Subcutaneous abdominal adipose tissue (tissue), 5 donors: Measurements from ENCODE around the gene MYCN.

ENCODE experiments used
- H3K27ac ChIP-seq: one replicate; pipeline ENCODE4 v1.7.0; 2013; ENCODE audit warnings: low read depth, mild to moderate bottlenecking, inconsistent platforms, low read length, moderate library complexity
- H3K27me3 ChIP-seq, 5 donors: one replicate each; pipeline ENCODE4 v1.7.0; 2013; ENCODE audit warnings: low read length in 5 of 5, inconsistent platforms in 1 of 5; ENCODE audit not compliant: control insufficient read depth in 5 of 5, insufficient read depth in 4 of 5
- H3K36me3 ChIP-seq, 5 donors: one replicate each; pipeline ENCODE4 v1.7.0; 2013; ENCODE audit warnings: low read length in 5 of 5; ENCODE audit not compliant: control insufficient read depth in 5 of 5, insufficient read depth in 5 of 5
- H3K4me1 ChIP-seq, 5 donors: one replicate each; pipeline ENCODE4 v1.7.0; 2013; ENCODE audit warnings: low read length in 5 of 5, mild to moderate bottlenecking in 3 of 5, moderate library complexity in 1 of 5; ENCODE audit not compliant: control insufficient read depth in 5 of 5, insufficient read depth in 5 of 5
- H3K4me3 ChIP-seq, 5 donors: one replicate each; pipeline ENCODE4 v1.7.0; 2013; ENCODE audit warnings: low read length in 5 of 5, low read depth in 1 of 5
- H3K9ac ChIP-seq, 5 donors: one replicate each; pipeline ENCODE4 v1.7.0; 2013; ENCODE audit warnings: low read length in 5 of 5, mild to moderate bottlenecking in 4 of 5, moderate library complexity in 3 of 5
- H3K9me3 ChIP-seq, 5 donors: one replicate each; pipeline ENCODE4 v1.7.0; 2013; ENCODE audit warnings: low read length in 5 of 5; ENCODE audit not compliant: control insufficient read depth in 5 of 5
- donor health status: healthy.
- donor health status: healthy.
- donor health status: healthy.
- donor health status: healthy.
- donor health status: healthy.

MYCN gene

GRCh38 chr2:15937105-15937881 lies 3.1 kb upstream of the MYCN start:
- no peak overlapping the region for H3K9ac ChIP-seq
- no peaks in the 10 kb centered on the region for H3K36me3 ChIP-seq
- H3K27ac ChIP-seq, result no peak overlapping the region
- H3K4me3 ChIP-seq, result no peak overlapping the region
- H3K9me3 ChIP-seq, result no peaks in the 10 kb centered on the region
- peaks cover 1 to 31% (median 30%) of the 10 kb centered on the region in 5 donors for H3K4me1 ChIP-seq
- H3K27me3 ChIP-seq, result peaks cover 13 to 30% (median 20%) of the 10 kb centered on the region in 5 donors

DNA sequence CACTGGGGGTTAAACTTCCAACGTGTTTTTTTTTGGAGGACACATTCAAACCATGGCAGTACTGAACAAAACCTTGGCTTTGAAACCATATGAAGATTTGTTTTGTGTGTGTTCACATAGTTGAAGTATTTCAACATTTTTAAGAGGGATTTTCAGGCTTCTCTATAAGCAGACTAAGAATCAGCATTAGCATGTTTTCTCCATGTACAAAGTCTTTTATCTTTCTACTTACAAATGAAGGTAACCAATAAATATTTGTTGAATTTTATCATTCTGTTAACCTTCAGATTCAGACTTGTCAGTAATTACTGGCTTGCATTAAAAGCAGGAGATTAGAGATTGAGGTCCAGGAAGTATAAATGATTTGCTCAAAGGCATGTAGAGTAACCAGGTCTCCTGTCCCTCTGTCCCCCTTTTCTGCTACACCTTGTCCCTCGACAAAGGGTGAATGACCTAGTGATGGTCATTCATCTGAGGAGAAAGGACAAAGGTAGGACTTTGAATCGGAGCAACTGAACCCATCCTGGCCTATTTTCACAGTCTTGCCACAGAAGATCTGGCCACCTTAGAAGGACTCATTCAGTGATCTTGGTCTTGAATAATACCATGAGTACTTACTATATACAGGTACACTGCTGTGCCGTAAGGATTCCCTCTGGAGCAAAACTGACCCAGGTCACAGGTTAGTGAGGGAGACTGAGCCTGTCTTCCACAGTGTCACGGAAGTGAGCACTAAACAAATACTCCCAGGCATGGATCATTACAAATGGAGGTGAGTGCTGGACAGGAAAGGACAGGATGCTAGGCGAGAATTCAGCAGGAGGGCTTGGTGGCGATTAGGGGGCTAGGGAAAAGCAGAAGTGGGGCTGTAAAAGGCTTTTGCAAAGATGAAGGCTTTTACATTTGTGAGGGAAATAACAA lies 2.2 kb upstream of the MYCN start:
- Histone ChIP-seq H3K9me3 (no peaks in the 10 kb centered on the region), H3K4me3 (no peak overlapping the region), H3K27me3 (peaks cover 16 to 35% (median 24%) of the 10 kb centered on the region in 5 donors), H3K4me1 (peaks cover 1 to 37% (median 35%) of the 10 kb centered on the region in 5 donors), H3K9ac (no peak overlapping the region), H3K27ac (no peak overlapping the region), H3K36me3 (no peaks in the 10 kb centered on the region)

DNA sequence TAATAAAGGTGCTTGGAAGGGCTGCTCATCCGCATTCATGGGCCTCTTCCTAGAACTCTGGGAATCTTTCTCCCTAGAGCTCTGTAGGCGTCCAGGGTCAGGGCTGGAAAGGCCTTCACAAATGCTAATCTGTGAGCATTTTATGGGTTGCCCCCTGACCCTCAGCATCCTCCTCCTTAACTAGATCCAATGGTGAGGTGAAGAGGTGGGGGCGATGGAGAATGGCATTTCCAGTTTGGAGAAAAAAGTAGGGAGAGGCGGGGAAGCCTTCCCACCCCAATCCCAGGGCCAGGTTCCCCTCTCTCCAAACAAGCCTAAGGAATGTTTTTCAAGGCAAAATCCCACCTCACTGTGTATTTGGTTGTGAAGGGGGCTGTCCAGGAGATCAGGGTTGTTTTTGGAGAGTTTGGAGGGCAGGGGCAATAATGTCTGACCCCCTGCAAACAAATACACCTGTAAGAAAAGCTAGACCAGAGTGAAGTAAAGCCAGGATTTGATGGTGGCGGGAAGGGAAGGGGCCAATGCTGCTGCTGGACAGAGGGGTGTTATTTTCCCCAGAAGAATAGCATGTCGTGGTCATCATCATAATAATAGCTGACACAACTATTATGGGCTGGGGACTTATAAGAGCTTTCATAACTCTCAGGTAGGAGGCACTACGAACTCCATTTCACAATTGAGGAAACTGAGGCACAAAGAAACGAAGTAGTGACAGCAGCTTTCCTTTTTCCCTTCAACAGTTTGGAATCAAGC lies 1.4 kb upstream of the MYCN start:
- Histone ChIP-seq H3K9ac (peak overlapping the region in 1 of 5 donors; percentile 20), H3K27ac (no peak overlapping the region), H3K4me3 (peak overlapping the region in 3 of 5 donors; percentile 39 to 68 (median 45)), H3K27me3 (peaks cover 16 to 35% (median 24%) of the 10 kb centered on the region in 5 donors), H3K4me1 (peaks cover 4 to 45% (median 44%) of the 10 kb centered on the region in 5 donors), H3K36me3 (no peaks in the 10 kb centered on the region), H3K9me3 (no peaks in the 10 kb centered on the region)

GRCh38 chr2:15939556-15939853 lies 845 bp upstream of the MYCN start:
- Histone ChIP-seq H3K27me3 (peaks cover 16 to 35% (median 24%) of the 10 kb centered on the region in 5 donors), H3K27ac (no peak overlapping the region), H3K9me3 (no peaks in the 10 kb centered on the region), H3K9ac (peak overlapping the region in 1 of 5 donors; percentile 20), H3K4me1 (peaks cover 4 to 49% (median 45%) of the 10 kb centered on the region in 5 donors), H3K36me3 (no peaks in the 10 kb centered on the region), H3K4me3 (peak overlapping the region in 4 of 5 donors; percentile 39 to 68 (median 51))

DNA sequence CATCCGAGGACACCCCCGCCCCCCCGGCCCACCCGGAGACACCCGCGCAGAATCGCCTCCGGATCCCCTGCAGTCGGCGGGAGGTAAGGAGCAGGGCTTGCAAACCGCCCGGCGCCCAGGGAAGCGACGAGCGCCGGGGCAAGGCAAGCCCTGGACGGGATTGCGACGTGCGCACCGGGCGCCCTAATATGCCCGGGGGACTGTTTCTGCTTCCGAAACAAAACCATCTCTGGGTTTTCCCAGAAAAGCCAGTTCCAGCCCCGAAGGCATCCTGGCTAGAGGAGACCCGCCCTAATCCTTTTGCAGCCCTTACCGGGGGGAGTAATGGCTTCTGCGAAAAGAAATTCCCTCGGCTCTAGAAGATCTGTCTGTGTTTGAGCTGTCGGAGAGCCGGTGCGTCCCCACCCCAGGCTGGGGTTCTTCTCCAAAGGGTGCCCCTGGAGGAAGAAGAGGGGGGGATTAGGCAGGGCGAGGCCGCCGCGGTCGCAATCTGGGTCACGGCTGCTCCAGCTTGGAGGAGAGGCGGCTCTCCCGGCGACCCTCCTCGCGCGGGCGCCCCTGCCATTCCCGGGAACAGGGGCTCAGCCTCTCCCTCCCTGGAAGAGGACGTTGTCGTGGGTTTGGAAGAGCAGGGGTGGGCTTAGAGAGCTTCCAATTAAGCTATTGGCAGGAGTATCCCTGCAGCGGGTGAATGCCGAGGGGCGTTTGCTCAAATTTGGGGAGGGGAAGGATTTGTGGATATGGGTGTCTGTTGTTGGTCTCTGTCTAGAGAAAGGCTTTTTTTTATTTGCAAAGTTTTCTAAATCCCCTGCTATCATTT lies 521 bp downstream of the MYCN start:
- H3K4me1 ChIP-seq, result peaks cover 4 to 49% (median 45%) of the 10 kb centered on the region in 5 donors
- H3K9me3 ChIP-seq, result no peaks in the 10 kb centered on the region
- no peak overlapping the region for H3K9ac ChIP-seq
- H3K27me3 ChIP-seq, result peaks cover 16 to 39% (median 24%) of the 10 kb centered on the region in 5 donors
- no peaks in the 10 kb centered on the region for H3K36me3 ChIP-seq
- H3K4me3 ChIP-seq, result peak overlapping the region; percentile 29 to 68 (median 51)
- no peak overlapping the region for H3K27ac ChIP-seq

GRCh38 chr2:15941481-15941850 lies 1.1 kb downstream of the MYCN start:
- H3K9ac ChIP-seq, result no peak overlapping the region
- H3K4me3 ChIP-seq, result peak overlapping the region in 3 of 5 donors; percentile 57 to 68 (median 60)

GRCh38 chr2:15941871-15942710 lies 1.7 kb downstream of the MYCN start:
- peak overlapping the region in 4 of 5 donors; percentile 55 to 66 (median 58) for H3K4me3 ChIP-seq
- H3K27ac ChIP-seq, result no peak overlapping the region
- no peaks in the 10 kb centered on the region for H3K9me3 ChIP-seq
- no peaks in the 10 kb centered on the region for H3K36me3 ChIP-seq
- H3K9ac ChIP-seq, result no peak overlapping the region
- H3K4me1 ChIP-seq, result peaks cover 4 to 49% (median 45%) of the 10 kb centered on the region in 5 donors
- H3K27me3 ChIP-seq, result peaks cover 16 to 39% (median 24%) of the 10 kb centered on the region in 5 donors

More at GRCh38 chr2:15941481-15941850, 1.1 kb downstream of the MYCN start:
- H3K4me1 ChIP-seq, result peaks cover 4 to 49% (median 45%) of the 10 kb centered on the region in 5 donors
- no peaks in the 10 kb centered on the region for H3K36me3 ChIP-seq
- H3K9me3 ChIP-seq, result no peaks in the 10 kb centered on the region
- peaks cover 16 to 39% (median 24%) of the 10 kb centered on the region in 5 donors for H3K27me3 ChIP-seq
- no peak overlapping the region for H3K27ac ChIP-seq

GRCh38 chr2:15942711-15943345 lies 2.5 kb downstream of the MYCN start:
- no peaks in the 10 kb centered on the region for H3K9me3 ChIP-seq
- no peaks in the 10 kb centered on the region for H3K36me3 ChIP-seq
- H3K27ac ChIP-seq, result no peak overlapping the region
- H3K9ac ChIP-seq, result no peak overlapping the region
- H3K4me1 ChIP-seq, result peaks cover 4 to 49% (median 45%) of the 10 kb centered on the region in 5 donors
- peaks cover 16 to 39% (median 24%) of the 10 kb centered on the region in 5 donors for H3K27me3 ChIP-seq
- H3K4me3 ChIP-seq, result peak overlapping the region in 3 of 5 donors; percentile 17 to 47 (median 30)
